Fibroblast of the aortic adventitia (primary cell): ENCODE measurements around the gene ST6GALNAC3. TPM values are rescaled to one million over a fixed set of nuclear protein-coding genes. Genes with fewer than 3 reads are reported as not detected.

Experiments
- DNase-seq: peaks from one replicate; pipeline ENCODE4 v3.0.0-alpha.2; 2010; ENCODE audit warnings: low read depth
- H3K4me3 ChIP-seq: 2 replicates; pipeline ENCODE4 v1.5.1; 2011; ENCODE audit warnings: low read depth, mild to moderate bottlenecking, control low read depth, low read length, moderate library complexity
- CTCF ChIP-seq: IDR thresholded peaks from 2 replicates; pipeline ENCODE4 v1.5.1; 2011; ENCODE audit warnings: mild to moderate bottlenecking, low read length, control low read depth, inconsistent platforms; ENCODE audit not compliant: insufficient read depth
- total RNA-seq: library from RNA; depleted of rRNA; stranded (reverse); fragments of >200 nt; gene quantifications from 2 replicates; pipeline ENCODE4 v1.2.3, GENCODE V29; 2012; ENCODE audit warnings: low replicate concordance

ST6GALNAC3 gene
- total RNA-seq, 1 donor: 3.1 TPM

GRCh38 chr1:76473591-76473990 lies 399.0 kb downstream of the ST6GALNAC3 start:
- no peak overlapping the region for H3K4me3 ChIP-seq
- no peak for TF ChIP-seq CTCF
- peak; percentile 2 for DNase-seq

- H3K4me3 ChIP-seq: no peak overlapping the region
- DNase-seq: no peak
- TF ChIP-seq CTCF: no peak
Measured at GRCh38 chr1:76474922-76475321, 400.4 kb downstream of the ST6GALNAC3 start.

- DNase-seq: no peak
- no peak overlapping the region for H3K4me3 ChIP-seq
- TF ChIP-seq CTCF: no peak
Measured at GRCh38 chr1:76477156-76477555, 402.6 kb downstream of the ST6GALNAC3 start.

GRCh38 chr1:76480827-76481226 lies 406.3 kb downstream of the ST6GALNAC3 start:
- H3K4me3 ChIP-seq: no peak overlapping the region
- TF ChIP-seq CTCF: no peak
- no peak for DNase-seq

- no peak for DNase-seq
- H3K4me3 ChIP-seq: no peak overlapping the region
- TF ChIP-seq CTCF: no peak
Measured at GRCh38 chr1:76481672-76482071, 407.1 kb downstream of the ST6GALNAC3 start.

GRCh38 chr1:76482272-76482671 lies 407.7 kb downstream of the ST6GALNAC3 start:
- no peak overlapping the region for H3K4me3 ChIP-seq
- TF ChIP-seq CTCF: no peak
- DNase-seq: no peak

GRCh38 chr1:76491737-76492136 lies 417.2 kb downstream of the ST6GALNAC3 start:
- no peak for TF ChIP-seq CTCF
- DNase-seq: no peak
- no peak overlapping the region for H3K4me3 ChIP-seq
